ENCODE results near the gene POC1B.
"Not testable (repeated sequence)": the region's sequence is repeated elsewhere in the genome, so short reads cannot be mapped to it uniquely, and the experiment has no call there.

Gene POC1B

DNA sequence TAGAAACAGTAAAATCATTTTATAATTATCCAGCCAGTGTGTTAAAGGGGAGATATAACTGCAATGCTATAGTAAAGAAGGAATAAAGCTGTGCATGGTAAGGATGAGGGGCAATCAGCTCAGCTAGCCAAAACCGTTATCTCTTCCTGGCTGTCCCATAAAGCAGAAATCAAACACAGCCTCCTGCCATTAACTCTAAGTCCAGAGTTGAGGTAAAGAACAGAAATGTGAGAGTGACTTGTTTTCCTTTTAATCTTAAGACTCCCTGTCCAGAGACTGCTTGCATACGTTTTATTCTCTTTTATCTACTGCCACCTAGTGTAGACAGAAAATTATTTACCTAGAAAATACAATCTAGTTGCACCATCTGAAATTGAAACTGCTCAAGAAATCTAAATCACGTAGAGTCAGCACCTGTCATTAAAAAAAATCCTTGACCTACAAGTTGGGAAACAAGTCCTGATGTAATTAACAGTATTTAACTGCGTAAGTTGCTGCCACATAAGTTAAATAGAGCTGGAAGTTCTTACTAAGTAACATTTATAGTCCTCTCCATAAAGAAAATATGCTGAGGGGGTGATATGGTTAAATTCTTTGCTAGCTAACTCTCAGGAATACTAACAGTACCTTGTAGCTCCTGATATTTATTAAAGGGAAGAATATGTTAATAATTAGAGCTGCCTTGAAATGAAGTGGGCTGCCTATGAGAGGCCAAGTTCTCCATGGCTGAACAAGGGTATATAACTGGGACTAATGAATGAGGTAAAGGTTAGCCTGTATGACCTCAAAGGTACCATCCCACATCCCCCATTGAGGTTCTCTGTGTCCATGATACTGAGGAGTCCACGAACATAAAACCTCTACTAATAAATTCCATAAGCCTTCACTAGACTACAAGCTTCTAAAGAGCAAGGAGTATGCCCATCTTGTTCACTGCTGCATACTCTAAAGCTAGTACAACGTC lies 63.9 kb downstream of the POC1B start:
- DNase-seq, result peak in 1 of 2 donors; percentile 77

DNA sequence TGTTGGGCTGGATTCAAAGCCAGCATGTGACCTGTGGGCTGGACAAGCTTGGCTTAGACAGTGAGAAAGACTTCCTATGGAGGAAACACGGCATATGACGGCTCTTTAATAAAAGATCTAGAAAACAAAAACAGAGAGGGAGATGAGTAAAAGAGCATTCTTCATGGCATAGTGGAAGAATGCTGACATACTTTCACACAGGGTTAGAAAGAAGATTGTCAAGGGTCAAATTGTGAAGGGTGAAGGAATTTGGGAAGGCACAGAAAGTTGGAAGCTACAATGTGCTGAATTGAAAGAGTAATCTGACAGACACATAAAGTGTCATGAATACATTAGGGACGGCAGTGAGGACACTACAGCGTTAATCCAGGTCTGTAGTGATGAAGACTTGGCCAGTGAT lies 64.7 kb downstream of the POC1B start:
- DNase-seq, result no peak

DNA sequence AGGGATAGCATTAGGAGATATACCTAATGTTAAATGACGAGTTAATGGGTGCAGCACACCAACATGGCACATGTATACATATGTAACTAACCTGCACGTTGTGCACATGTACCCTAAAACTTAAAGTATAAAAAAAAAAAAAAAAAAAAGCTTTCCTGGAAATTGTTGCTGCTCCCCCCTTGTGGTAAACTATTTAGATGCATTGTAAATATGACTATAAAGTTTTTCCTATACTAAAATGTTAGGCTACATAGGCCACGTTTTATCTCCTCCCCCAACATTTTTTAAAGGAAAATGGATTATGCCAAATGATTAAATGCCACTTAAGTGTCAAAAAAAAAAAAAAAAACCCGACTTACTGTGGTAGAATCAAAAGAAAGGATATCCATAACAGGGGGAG lies 66.6 kb downstream of the POC1B start:
- not testable (repeated sequence) for DNase-seq

DNA sequence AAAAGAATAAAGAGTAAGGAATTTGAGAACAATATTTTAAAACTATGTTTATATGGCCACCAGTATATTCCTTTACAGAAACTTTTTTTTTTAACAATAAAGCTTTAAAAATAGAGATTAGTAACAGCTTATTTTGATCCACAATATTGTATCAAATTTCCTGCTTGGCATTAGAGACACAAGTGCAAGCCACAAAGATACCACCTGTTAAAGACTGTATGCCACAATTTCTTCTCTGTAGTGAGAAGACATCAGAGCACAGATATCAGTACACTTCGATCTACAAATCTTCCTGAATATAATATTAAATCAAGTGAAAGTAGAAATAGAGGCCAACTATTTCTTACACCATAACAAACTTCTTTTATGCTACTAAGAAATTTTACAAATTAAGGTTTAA lies 69.3 kb downstream of the POC1B start:
- no peak for DNase-seq

DNA sequence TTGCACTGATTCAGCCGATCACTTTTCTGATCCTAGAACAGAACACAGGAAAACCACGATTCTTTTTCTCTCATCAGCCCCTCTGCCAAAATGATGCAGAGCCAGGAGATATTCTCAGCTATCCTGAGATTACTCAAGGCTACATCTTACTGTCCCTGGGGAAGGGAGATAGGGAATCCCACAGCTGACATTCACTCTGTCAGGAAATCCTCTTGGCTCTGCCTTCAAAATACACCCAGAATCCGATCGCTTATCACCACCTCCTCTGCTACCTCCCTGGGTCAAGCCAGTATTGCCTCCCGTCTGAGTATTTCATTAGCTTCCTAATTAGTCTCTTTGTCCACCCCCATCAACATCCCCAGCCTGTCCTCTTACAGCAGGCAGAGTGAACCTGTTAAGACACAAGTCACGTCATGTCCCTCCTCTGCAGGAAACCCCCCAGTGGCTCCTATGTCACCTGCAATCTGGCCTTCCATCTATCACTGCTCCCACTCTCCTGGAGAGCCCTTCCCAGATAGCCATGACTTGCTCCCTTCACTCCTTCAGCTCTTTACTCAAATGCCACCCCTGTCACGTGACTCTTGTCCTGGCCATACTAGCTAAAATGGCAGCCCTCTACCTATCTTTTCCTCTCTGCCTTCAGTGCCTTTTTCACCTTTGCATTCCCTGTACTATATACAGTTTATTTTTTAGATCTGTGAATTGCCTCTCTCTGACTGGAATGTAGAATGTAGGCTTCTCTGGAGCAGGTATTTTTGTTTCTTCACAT lies 71.6 kb downstream of the POC1B start:
- DNase-seq, result no peak

DNA sequence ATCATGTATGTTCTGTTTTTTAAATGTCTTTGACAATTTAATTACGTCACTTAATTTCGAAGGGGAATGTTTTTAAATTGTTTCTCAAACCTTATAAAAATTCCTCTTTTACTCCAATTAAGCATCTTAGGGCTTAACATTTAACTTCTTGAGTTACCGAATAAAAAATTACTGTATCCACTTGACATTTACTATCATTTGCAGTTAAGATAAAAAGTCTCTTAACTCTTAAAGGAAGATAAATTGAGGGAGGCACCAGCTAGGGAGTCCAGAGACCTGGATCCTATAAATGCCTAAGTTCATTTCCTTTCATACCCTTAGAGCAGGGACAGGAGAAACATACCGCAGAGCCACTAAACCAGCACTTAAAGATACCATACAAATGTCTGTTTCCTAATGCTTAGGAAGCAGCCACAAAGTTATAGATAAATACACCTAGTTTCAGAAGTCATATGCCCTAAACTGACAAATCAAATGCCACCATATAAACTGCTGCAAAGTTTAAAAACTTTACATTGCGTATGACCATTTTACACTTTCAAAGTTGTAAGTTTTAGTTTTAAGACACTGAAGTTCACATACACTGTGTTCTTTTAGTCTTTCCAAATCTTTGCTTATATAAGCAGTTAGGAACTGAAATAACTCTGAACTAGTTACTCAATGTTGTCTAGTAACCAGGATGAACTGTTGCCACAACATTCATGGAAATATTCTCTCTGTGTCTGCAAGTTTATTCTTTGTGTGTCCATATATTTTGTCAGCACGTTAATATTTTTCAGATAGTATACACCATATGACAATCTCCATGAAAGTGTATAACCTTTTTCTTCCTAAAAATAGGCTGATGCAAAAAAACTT lies 72.5 kb downstream of the POC1B start:
- DNase-seq, result no peak

DNA sequence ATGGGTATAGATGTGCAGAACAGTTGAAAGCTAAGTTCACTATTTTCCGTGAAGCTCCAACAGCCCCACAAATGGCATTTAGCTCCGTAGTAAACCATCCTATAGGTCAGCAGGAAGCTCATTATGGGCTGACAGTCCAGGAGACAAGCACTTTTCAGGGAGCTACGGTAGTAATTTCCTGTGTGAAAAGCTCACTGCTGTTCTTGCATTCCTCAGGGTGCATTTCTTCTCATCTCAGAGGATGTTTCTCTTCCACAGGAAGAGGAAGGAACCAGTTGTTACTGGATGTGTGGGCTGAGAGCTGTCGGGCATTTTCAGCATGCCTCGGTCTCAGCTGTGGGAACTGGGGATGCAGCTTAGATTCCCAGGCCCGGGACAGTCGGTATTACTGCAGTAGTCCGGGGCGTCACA lies 74.0 kb downstream of the POC1B start:
- no peak for DNase-seq

DNA sequence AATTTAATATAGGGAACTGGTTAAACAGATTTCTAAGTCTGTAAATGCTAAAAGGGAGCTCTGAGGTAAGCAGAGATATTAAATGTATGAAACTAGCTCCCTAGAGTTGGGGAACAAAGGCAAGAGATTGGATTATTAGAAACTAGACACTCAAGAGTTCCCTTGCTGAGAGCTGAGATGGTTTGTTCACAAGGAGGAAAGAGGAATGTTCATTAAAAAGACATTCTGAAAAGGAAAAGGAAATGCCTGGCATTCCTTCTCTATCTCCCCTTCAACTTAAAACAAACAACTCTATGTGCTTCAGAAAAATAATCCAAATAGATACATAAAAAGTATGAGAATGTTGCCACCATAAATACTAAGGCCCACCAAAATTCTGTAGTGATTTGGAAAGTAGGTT lies 74.9 kb downstream of the POC1B start:
- DNase-seq, result no peak

DNA sequence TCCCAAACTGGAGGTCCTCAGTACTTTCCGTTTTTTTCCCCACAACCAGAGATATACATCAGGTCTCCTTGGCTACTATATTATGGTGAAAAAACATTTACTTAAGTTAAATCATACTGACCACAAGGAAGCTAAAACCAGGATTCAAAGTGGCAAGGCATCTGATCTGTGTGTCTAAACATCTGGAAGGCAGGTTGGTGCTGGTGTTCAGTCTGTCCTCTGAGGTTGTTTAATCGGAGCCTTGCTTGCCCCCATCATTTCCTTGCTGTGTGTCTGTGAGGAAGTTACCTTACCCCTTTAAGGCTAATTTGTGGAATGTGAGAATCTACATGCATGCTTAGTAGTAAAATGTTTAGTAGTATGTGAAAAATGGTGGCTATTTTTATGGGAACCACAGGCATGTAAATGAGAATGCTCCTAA lies 76.9 kb downstream of the POC1B start:
- DNase-seq, result no peak

DNA sequence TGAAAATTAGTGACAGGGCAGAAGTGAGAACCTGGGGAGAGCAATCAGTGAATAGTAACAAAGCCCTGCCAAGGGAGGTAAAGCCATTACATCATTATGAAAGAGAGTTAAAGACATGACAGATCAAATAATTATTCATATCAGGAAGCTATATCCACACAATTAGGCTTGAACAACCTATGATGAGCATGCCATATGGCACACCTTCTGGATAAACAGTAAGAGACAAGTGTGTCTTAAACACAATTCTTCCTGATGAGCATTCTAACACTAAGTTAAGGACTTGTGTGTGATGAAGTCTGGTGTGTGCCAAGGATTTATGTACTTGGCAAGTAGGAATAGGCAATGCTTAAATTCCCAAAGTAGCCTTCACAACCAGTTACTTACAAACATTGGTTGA lies 77.3 kb downstream of the POC1B start:
- DNase-seq, result no peak

DNA sequence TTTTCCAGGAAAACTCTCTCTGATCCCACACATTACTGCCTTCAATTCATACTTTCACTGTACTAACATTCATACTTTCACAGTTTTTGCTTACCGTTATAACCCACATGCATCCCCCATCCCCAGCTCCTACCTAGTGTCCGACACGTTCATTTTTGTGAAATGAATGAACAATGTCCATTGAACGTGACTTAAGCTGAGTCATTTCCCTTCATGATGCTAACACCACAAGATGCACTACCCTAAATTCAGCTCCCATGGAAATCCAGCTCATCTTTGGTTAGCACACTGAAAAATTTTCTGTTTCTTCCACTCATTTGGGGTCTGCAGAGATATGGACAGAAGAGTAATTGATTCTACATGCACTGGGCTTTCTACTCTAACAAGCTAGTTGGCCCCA lies 85.9 kb downstream of the POC1B start:
- no peak for DNase-seq

DNA sequence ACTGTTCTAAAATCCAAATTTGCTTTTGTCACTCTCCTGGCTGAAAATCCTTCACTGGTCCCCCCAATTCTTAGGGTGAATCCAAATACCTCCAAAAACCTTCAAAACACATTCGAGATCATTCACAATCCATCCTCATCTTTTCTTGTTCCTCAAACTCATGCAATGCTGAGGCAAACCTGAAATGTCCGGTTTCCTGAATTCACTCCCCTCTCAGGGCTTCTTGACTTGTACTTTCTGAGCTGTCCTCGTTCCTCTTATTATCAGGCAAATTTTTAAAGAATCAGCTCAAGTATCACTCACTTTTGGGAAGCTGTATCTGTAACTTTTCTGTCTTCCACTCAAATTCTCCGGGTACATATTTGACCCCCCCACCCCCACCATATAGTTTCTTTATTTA lies 88.6 kb downstream of the POC1B start:
- DNase-seq, result no peak

DNA sequence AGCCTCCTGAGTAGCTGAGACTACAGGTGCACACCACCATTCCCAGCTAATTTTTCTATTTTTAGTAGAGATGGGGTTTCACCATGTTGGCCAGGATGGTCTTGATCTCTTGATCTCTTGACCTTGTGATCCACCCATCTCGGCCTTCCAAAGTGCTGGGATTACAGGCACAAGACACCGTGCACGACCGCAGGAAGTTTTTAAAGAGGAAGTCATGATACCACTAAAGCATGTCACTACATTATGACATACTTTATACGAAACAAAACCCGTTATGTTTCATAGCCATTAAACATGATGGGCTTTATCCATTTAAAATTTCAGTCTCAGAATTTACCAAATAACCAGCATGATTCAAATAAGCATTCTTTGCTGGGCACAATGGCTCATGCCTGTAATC lies 89.8 kb downstream of the POC1B start:
- DNase-seq, result no peak

DNA sequence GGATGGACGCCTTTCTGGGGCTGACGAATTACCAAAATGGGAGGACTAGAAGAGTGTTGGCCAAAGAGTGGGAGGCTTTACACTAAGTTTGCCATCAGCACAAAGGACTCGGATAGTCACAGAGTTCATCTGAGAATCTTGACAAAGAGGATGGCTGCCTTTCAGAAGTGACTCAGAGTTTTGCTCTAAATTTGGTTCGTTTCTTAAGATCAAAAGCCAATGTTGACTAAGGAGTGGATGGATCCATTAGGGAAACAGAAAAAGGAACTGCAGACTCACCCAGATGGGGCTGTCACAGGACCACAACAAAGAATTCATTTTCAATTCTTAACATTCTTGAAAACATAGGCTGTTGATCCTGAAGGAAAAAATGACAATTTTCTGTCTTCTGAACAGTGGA lies 92.2 kb downstream of the POC1B start:
- no peak for DNase-seq

DNA sequence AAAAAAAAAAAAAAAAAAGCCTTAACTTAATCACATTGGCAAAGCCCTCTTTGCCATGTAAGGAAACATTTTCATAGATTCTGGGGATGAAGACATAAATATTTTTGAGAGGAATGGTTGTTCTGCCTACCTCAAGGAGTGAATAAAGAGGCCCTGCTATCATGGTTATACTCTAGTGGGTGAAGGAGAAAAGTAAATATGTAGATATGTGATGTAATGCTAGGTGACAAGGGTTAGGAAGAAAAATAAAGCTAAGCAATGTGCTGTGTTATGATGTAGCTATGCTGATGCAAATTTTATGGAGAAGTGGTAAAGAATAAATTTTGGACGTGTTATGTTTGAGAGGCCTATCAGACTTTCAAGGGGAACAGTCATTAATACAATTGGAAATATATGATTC lies 93.5 kb downstream of the POC1B start:
- DNase-seq, result no peak

DNA sequence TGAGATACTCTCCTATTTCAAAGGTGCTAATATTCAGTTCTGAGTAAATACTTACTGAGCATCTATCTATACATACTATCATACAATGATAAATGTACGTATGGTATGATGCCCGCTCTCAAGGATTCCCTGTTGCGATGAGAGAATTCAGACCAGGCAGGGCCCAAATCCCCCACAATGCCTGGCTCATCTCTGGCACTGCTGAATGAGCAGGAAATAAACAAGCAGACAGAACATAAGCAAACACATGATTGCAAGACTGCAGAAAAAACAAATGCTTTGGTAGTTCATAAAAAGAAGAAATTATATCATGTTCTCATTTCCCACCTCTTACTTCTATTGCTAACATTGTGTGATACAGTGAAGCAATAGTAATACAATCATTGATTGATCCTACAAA lies 96.3 kb downstream of the POC1B start:
- DNase-seq, result no peak

DNA sequence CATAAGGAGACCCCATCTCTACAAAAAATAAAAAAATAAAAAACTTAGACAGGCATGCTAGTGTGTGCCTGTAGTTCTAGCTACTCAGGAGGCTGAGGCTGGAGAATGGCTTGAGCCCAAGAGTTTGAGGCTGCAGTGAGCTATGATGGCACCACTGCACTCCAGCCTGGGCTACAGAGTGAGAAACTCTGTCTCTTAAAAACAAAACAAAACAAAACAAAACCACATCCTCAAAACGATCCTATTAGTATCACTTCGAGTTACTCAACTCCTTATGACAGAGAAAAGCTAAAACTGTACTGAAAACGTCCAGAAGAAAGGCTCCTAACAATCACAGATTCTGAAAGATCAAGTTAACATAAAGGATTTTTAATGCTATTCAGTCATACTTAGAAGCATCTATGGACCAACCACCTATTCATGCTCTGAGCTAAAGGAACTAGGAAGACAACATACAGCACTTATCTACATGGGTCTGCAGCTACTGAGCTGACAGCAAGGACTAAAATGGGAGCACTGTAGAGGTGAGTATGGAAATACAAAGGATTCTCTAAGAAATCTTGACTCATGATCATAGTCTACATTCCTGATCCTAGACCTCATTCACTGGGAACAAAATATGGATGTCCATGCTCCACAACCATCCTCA lies 98.2 kb downstream of the POC1B start:
- DNase-seq, result peak in 1 of 2 donors; percentile 32

DNA sequence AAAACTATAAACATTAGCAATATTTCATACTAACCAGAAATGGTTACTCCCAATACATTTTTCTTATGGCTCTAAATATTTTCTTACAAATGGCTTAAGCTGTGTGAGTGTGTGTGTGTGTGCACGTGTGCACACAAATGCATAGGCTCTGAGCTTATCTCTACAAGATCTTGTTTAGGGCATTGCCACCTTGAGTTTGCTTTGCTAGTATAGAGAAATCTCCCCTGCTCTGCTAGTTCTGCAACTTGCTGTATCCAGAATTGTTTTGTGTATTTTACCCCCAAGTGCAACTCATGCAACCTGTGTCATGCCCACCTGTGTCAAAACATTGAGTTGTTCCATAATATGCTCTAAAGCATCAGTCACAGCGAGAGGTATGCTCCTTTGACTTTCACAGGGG lies 101.0 kb downstream of the POC1B start:
- DNase-seq, result no peak

DNA sequence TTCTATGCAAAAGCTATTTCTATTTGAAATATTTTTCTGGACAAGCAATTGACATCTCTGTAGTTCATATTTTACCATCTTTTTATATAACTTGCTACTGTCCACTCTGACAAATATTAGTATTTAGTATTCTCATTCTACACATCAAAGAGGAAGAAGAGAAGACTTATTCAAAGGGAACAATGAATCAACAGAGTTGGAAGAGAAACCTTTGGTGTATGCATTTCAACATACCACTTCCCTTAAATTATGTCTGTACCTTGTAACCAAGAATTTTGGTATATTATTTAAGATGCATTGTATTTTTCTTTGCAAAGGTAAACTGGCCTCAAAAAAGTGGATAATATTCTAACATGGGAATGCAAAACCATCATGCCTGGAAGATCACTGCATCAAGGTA lies 101.5 kb downstream of the POC1B start:
- no peak for DNase-seq

DNA sequence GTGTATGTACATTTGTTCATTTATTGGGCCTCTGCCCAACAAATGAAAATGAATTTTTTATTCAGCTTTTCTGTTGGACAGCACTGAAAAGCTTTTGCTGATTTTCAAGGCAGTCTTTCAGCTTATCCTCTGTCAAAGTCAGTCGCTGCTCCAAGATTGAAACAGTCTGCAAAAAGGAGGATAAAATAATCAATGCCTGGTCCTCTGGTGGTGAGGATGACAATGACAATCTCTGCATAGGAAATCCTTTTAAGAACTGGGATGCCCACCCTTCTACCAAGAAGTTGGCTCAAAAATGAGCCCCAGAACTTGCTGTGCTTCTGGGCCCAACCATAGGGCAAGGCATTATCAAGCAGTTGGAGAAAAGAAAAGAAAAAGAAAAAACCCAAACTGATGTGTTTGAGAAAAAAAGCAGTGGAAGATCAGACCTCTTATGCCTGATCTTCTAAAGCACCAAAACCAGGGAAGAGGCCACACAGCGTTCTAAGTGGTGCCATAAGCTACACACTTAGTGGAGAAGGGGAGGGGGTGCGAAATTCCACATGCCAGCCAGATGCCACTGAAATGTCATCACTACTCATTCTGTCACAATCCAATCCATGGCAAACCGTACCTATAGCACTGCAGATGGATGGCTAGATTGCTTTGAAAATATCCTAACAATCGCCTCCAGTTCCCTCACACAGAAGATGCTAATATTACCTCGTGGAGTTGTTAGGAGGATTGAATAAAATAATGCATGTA lies 104.6 kb downstream of the POC1B start:
- DNase-seq, result no peak

DNA sequence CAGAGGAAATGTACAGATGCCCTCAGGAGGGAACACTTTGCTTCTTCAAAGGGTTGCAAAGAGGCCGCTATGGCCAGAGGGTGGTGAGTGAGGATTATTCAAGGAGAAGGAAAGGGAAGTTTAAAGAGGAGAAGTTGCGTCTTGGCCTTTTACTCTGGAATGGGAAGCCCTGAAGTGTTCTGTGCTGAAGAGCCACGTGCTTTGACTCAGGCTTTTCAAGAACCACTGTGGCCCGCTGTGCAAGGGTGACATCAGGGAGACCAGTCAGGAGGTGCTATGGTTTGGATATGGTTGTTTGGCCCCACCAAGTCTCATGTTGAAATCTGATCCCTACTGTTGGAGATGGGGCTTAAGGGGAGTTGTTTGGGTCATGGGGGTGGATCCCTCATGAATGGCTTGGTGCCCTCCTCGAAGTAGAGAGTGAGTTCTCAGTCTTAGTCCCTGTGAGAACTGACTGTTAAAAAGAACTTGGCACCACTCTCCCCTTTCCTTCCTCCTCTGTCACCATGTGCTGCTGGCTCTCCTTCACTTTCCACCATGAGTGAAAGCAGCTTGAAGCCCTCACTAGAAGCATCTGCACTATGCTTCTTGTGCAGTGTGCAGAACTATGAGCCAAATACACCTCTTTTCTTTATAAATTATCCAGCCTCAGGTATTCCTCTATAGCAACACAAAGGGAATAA lies 107.5 kb downstream of the POC1B start:
- DNase-seq, result no peak

Data from CD4-positive, alpha-beta T cell treated with Interleukin-4 for 1 hour (primary cell).